Stimulated activated memory B cell treated with anti-CD40 and anti-IgM and Interleukin-4, amounts not matched to agents 10 μg/mL and 1 μg/mL and 100 μg/mL, for 72 hours (primary cell): ENCODE measurements around the gene CD74.

Experiments
- ATAC-seq: fragments of 150-1000 bp; cut with Tn5 transposase; 2 replicates; pipeline ENCODE4 v1.10.0; 2021
- H3K27ac Mint-ChIP-seq: one replicate; pipeline ENCODE4 v1.8.0; 2022; ENCODE audit warnings: mild to moderate bottlenecking, mixed read lengths
- H3K27me3 Mint-ChIP-seq: one replicate; pipeline ENCODE4 v1.8.0; 2022; ENCODE audit warnings: mixed read lengths
- H3K36me3 Mint-ChIP-seq: one replicate; pipeline ENCODE4 v1.8.0; 2022; ENCODE audit warnings: mixed read lengths
- H3K4me1 Mint-ChIP-seq: one replicate; pipeline ENCODE4 v1.8.0; 2022; ENCODE audit warnings: mixed read lengths
- H3K4me3 Mint-ChIP-seq: one replicate; pipeline ENCODE4 v1.8.0; 2022; ENCODE audit warnings: mild to moderate bottlenecking, moderate library complexity, mixed read lengths
- H3K9me3 Mint-ChIP-seq: one replicate; pipeline ENCODE4 v1.8.0; 2022; ENCODE audit warnings: mixed read lengths

Gene CD74

GRCh38 chr5:150377964-150378694, 34.6 kb downstream of the CD74 start:
- Mint-ChIP-seq H3K4me1 (no peaks in the 10 kb centered on the region), H3K27me3 (no peaks in the 10 kb centered on the region), H3K4me3 (no peak overlapping the region), H3K27ac (no peak overlapping the region), H3K36me3 (peaks cover 93% of the 10 kb centered on the region), H3K9me3 (no peaks in the 10 kb centered on the region)
- ATAC-seq = no peak

- H3K4me1 Mint-ChIP-seq = no peaks in the 10 kb centered on the region
- H3K27ac Mint-ChIP-seq = peak overlapping the region; percentile 52
- no peak for ATAC-seq
- no peak overlapping the region for H3K4me3 Mint-ChIP-seq
- no peaks in the 10 kb centered on the region for H3K9me3 Mint-ChIP-seq
- H3K27me3 Mint-ChIP-seq = no peaks in the 10 kb centered on the region
- H3K36me3 Mint-ChIP-seq = peaks cover 93% of the 10 kb centered on the region
These were observed 35.6 kb downstream of the CD74 start for GRCh38 chr5:150376799-150377771.

- Mint-ChIP-seq H3K27ac (no peak overlapping the region), H3K4me3 (no peak overlapping the region), H3K4me1 (no peaks in the 10 kb centered on the region), H3K36me3 (peaks cover 91% of the 10 kb centered on the region), H3K9me3 (no peaks in the 10 kb centered on the region), H3K27me3 (no peaks in the 10 kb centered on the region)
- ATAC-seq = no peak
These were observed 38.1 kb downstream of the CD74 start for GRCh38 chr5:150374651-150375050.

GRCh38 chr5:150372639-150373038, 40.1 kb downstream of the CD74 start:
- no peak for ATAC-seq
- Mint-ChIP-seq H3K36me3 (peaks cover 88% of the 10 kb centered on the region), H3K4me1 (no peaks in the 10 kb centered on the region), H3K27ac (peak overlapping the region; percentile 22), H3K27me3 (no peaks in the 10 kb centered on the region), H3K4me3 (no peak overlapping the region), H3K9me3 (no peaks in the 10 kb centered on the region)

DNA sequence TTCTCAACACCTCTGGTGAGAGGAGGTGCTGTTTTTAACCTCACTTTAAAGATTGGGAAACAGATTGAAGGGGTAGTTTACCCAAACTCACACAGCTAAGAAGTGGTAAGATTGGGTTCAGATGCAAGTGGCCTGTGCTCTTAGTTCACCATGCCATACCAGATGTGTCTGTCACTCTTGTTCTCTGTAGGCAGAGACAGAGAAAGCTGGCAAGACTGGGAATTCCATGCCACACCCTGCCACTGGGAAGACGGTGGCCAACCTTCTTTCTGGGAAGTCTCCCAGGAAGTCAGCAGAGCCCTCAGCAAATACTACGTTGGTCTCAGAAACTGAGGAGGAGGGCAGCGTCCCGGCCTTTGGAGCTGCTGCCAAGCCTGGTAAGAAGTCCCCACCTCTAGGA, 44.2 kb downstream of the CD74 start:
- no peak for ATAC-seq

DNA sequence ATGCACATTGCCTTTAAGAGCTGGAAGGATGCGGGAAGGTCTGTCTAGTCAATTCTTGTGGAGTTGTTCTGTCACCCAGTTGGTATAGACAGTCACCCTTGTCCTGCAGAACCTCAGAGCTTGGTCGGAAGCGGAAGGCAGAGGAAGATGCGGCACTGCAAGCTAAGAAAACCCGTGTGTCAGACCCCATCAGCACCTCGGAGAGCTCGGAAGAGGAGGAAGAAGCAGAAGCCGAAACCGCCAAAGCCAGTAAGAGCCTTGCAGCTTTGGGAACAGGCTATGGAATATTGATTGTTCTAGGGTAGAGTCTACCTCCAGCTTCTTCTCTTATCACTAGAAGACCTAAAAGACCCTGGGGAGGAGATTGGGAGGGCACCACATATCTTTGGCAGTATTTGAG, 48.7 kb downstream of the CD74 start:
- Mint-ChIP-seq H3K36me3 (peaks cover 63% of the 10 kb centered on the region), H3K4me3 (no peak overlapping the region), H3K4me1 (peaks cover 36% of the 10 kb centered on the region), H3K9me3 (no peaks in the 10 kb centered on the region), H3K27ac (no peak overlapping the region), H3K27me3 (no peaks in the 10 kb centered on the region)
- no peak for ATAC-seq

More for the DNA sequence above, 44.2 kb downstream of the CD74 start:
- Mint-ChIP-seq H3K4me1 (no peaks in the 10 kb centered on the region), H3K36me3 (peaks cover 74% of the 10 kb centered on the region), H3K9me3 (no peaks in the 10 kb centered on the region), H3K27me3 (no peaks in the 10 kb centered on the region), H3K4me3 (no peak overlapping the region), H3K27ac (no peak overlapping the region)

- Mint-ChIP-seq H3K4me1 (peaks cover 43% of the 10 kb centered on the region), H3K4me3 (no peak overlapping the region), H3K9me3 (no peaks in the 10 kb centered on the region), H3K27ac (no peak overlapping the region), H3K36me3 (peaks cover 57% of the 10 kb centered on the region), H3K27me3 (no peaks in the 10 kb centered on the region)
- ATAC-seq = no peak
These were observed 49.5 kb downstream of the CD74 start for GRCh38 chr5:150363185-150363584.

DNA sequence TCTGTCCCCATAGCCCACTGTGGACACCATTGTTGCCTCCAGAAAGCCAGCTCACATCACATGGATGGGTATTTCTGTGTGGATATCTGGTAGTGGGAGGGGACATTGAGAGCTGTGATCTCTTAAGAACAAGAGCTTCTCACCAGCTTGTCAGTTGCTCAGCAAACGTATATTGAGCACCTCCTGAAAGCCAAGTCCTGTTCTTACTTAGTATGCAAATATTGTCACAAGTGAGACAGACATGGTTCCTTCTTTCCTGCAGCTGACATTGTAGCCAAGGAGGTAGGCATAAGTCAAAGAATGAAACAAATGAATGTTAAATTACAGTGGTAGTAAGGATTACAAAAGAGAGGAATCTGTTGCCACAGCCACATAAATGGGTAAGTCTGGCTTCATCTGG, 51.4 kb downstream of the CD74 start:
- peaks cover 51% of the 10 kb centered on the region for H3K4me1 Mint-ChIP-seq
- ATAC-seq = no peak
- H3K9me3 Mint-ChIP-seq = no peaks in the 10 kb centered on the region
- H3K27me3 Mint-ChIP-seq = no peaks in the 10 kb centered on the region
- H3K27ac Mint-ChIP-seq = peak overlapping the region; percentile 48
- no peak overlapping the region for H3K4me3 Mint-ChIP-seq
- H3K36me3 Mint-ChIP-seq = peaks cover 46% of the 10 kb centered on the region

DNA sequence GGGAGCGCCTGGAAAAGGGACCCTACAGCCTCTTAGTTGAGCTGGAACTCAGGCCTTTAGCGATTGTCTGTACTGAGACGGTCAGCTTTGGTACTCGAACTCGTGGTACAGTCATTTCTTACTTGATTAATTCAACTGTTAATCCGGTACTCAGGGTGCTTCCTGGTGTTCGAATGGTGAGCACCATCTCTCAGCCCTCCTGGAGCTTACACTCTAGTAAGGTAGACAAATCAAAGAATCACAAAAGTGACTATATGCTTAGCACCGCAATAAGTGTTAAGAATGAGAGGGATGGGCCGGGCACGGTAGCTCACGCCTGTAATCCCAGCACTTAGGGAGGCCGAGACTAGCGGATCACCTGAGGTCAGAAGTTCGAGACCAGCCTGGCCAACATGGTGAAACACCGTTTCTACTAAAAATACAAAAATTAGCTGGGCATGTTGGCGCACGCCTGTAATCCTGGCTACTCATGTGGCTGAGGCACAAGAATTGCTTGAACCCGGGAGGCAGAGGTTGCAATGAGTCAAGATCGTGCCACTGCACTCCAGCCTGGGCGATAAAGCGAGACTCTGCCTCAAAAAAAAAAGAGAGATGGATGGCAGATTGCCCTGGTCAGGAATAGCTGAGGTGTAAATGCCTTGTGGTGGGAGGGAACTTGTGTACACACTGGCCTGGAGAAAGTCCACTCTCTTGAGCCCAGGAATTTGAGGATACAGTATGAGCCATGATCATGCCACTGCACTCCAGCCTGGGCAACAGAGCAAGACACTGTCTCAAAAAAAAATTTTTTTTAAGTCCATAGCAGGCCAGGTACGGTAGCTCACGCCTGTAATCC, 54.2 kb downstream of the CD74 start:
- no peak for ATAC-seq
- Mint-ChIP-seq H3K27me3 (no peaks in the 10 kb centered on the region), H3K27ac (peak overlapping the region; percentile 88), H3K4me1 (peaks cover 51% of the 10 kb centered on the region), H3K36me3 (peaks cover 28% of the 10 kb centered on the region), H3K4me3 (peak overlapping the region; percentile 92), H3K9me3 (no peaks in the 10 kb centered on the region)

GRCh38 chr5:150357326-150358260, 55.1 kb downstream of the CD74 start, which contains the start of gene TCOF1:
Gene TCOF1 (plus strand): TSS chr5:150357697. CDS start chr5:150357747, 50 bp downstream.
- no peaks in the 10 kb centered on the region for H3K27me3 Mint-ChIP-seq
- H3K9me3 Mint-ChIP-seq = no peaks in the 10 kb centered on the region
- peak within 1 kb of the TSS; percentile 92 for H3K4me3 Mint-ChIP-seq
- peak within 1 kb of the TSS; percentile 88 for H3K27ac Mint-ChIP-seq
- peak; percentile 97 for ATAC-seq
- H3K4me1 Mint-ChIP-seq = peaks cover 47% of the 10 kb centered on the region
- peaks cover 24% of the 10 kb centered on the region for H3K36me3 Mint-ChIP-seq

DNA sequence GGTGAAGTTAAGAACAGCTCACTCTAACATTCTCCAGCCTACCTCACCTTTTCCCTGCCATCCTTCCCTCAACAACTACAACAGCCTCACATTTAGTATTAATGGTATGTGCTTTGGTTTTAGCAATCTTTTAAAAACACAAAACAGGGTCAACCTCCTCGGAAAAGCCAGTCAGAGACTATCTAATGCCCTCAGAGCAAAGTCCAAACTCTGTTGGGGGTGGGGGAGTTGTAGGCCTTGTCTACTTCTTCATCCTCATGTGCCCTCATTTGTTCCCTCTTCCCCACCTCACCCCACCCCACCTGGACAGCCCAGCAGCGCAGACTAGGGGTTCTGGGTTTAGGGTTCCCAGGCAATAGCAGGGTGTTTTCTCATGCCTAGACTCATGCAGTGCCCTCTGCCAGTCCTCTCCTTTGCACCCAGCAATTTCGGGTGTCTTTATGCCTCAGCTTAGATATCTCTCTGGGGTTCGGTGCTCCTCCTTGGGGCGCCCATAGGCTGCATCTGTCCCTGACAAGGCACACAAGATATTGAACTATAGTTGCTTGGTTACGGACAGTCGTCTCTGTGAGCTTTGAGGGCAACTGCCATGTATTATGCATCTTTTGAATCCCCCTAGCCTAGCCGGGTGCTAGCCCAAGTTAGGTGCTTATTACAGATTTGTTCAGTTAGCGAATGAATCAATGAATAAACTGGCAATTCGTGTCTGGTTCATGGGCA, 56.0 kb downstream of the CD74 start:
- H3K27me3 Mint-ChIP-seq = no peaks in the 10 kb centered on the region
- peak overlapping the region; percentile 92 for H3K4me3 Mint-ChIP-seq
- peaks cover 17% of the 10 kb centered on the region for H3K36me3 Mint-ChIP-seq
- peaks cover 45% of the 10 kb centered on the region for H3K4me1 Mint-ChIP-seq
- H3K9me3 Mint-ChIP-seq = no peaks in the 10 kb centered on the region
- peak overlapping the region; percentile 88 for H3K27ac Mint-ChIP-seq
- ATAC-seq = no peak

DNA sequence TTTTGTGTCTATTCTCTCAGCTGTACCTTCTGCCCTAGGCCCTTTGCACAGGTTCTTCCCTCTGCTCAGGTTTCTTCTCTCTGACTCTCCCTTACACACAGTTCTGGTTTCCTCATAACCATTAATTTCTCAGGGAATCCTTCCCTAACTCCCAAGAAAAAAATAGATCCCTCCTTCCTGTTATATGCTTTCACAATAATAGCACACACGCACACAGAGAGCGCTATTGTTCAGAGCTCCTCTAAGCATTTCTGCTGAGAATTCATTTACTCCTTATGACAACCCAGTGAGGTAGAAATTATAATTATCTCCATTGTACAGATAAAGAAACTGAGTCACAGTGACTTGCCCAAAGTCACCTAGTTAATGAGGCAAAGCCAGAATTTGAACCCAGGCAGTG, 56.9 kb downstream of the CD74 start:
- H3K27ac Mint-ChIP-seq = no peak overlapping the region
- peaks cover 11% of the 10 kb centered on the region for H3K36me3 Mint-ChIP-seq
- H3K4me3 Mint-ChIP-seq = no peak overlapping the region
- H3K4me1 Mint-ChIP-seq = peaks cover 40% of the 10 kb centered on the region
- no peaks in the 10 kb centered on the region for H3K9me3 Mint-ChIP-seq
- no peaks in the 10 kb centered on the region for H3K27me3 Mint-ChIP-seq
- no peak for ATAC-seq

- Mint-ChIP-seq H3K4me1 (peaks cover 26% of the 10 kb centered on the region), H3K9me3 (no peaks in the 10 kb centered on the region), H3K4me3 (no peak overlapping the region), H3K27me3 (no peaks in the 10 kb centered on the region), H3K27ac (no peak overlapping the region), H3K36me3 (no peaks in the 10 kb centered on the region)
- no peak for ATAC-seq
These were observed 59.6 kb downstream of the CD74 start for GRCh38 chr5:150353032-150353675.
